Neural progenitor cell (in vitro differentiated cells): ENCODE results near the gene PRDM16.

ENCODE experiments used
- EZH2phosphoT487 ChIP-seq: fragments of 200-600 bp; sonication (generic); IDR thresholded peaks from 2 replicates; pipeline ENCODE4 v1.6.1; 2017; ENCODE audit warnings: antibody characterized with exemption
- TF ChIP-seq, protein P1 (sequence below): fragments of 200-600 bp; sonication (generic); IDR thresholded peaks from 2 replicates; pipeline ENCODE4 v1.5.1; 2017; ENCODE audit warnings: antibody characterized with exemption, mild to moderate bottlenecking

DNA sequence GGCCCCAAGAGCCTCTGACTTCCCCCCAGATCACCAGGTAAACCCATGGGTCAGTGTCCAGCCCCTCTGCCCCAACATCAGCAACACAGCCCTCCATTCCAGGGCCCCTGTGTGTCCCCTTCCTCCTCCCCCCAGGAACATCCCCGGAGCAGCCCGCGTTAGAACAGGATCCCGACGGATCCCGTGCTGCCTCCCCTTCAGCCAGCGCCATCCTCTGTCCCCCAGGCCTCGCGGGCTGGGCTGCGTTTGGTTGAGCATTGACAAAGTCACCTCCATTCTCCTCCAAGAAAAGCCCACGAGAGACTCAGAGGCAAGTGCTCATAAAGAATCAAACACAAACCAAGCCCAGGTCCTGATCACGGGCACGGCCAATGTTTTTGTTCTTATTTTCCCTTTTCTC, 225.4 kb downstream of the PRDM16 start:
- TF ChIP-seq, protein P1, sequence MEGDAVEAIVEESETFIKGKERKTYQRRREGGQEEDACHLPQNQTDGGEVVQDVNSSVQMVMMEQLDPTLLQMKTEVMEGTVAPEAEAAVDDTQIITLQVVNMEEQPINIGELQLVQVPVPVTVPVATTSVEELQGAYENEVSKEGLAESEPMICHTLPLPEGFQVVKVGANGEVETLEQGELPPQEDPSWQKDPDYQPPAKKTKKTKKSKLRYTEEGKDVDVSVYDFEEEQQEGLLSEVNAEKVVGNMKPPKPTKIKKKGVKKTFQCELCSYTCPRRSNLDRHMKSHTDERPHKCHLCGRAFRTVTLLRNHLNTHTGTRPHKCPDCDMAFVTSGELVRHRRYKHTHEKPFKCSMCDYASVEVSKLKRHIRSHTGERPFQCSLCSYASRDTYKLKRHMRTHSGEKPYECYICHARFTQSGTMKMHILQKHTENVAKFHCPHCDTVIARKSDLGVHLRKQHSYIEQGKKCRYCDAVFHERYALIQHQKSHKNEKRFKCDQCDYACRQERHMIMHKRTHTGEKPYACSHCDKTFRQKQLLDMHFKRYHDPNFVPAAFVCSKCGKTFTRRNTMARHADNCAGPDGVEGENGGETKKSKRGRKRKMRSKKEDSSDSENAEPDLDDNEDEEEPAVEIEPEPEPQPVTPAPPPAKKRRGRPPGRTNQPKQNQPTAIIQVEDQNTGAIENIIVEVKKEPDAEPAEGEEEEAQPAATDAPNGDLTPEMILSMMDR = no peak
- no peak for TF ChIP-seq EZH2phosphoT487
